Neuronal stem cell (in vitro differentiated cells): ENCODE data around the gene HMOX2.

Experiments
- DNase-seq: peaks from one replicate; pipeline ENCODE4 v3.0.0-alpha.2; 2013; ENCODE audit warnings: low spot score
- H2AFZ ChIP-seq: one replicate; pipeline ENCODE4 v1.6.1; 2013; ENCODE audit warnings: mild to moderate bottlenecking, low read length, inconsistent platforms
- H2AK5ac ChIP-seq: 2 replicates; pipeline ENCODE4 v1.6.1; 2013; ENCODE audit warnings: low read depth, mild to moderate bottlenecking, inconsistent platforms, low read length, moderate library complexity, mixed read lengths
- H2BK120ac ChIP-seq: 2 replicates; pipeline ENCODE4 v1.6.1; 2013; ENCODE audit warnings: low read depth, mild to moderate bottlenecking, inconsistent platforms, low read length, moderate library complexity, mixed read lengths
- H2BK12ac ChIP-seq: one replicate; pipeline ENCODE4 v1.6.1; 2013; ENCODE audit warnings: low read length, inconsistent platforms
- H2BK15ac ChIP-seq: 2 replicates; pipeline ENCODE4 v1.6.1; 2013; ENCODE audit warnings: mild to moderate bottlenecking, low read length, inconsistent platforms, mixed read lengths
- H2BK5ac ChIP-seq: one replicate; pipeline ENCODE4 v1.6.1; 2013; ENCODE audit warnings: inconsistent platforms, mild to moderate bottlenecking, low read length, moderate library complexity
- H3K14ac ChIP-seq: one replicate; pipeline ENCODE4 v1.6.1; 2013; ENCODE audit warnings: low read length, inconsistent platforms
- H3K18ac ChIP-seq: 2 replicates; pipeline ENCODE4 v1.6.1; 2013; ENCODE audit warnings: low read length, inconsistent platforms
- H3K23ac ChIP-seq: 2 replicates; pipeline ENCODE4 v1.6.1; 2013; ENCODE audit warnings: low read depth, mild to moderate bottlenecking, mixed read lengths, low read length, inconsistent platforms; ENCODE audit not compliant: poor library complexity
- H3K27ac ChIP-seq: replicated peaks from 3 replicates; pipeline ENCODE4 v1.5.1; 2013; ENCODE audit warnings: low read length, inconsistent platforms
- H3K27me3 ChIP-seq, 3 experiments: 2 replicates each; pipeline ENCODE4 v1.6.1; 2013; ENCODE audit warnings: low read length in 3 of 3, mild to moderate bottlenecking in 2 of 3, inconsistent platforms in 1 of 3, low read depth in 1 of 3, mixed read lengths in 1 of 3, moderate library complexity in 1 of 3; ENCODE audit not compliant: control insufficient read depth in 3 of 3, insufficient read depth in 3 of 3
- H3K36me3 ChIP-seq, 2 donors: replicated peaks in 1 of 2; 2 replicates each; pipeline ENCODE4 v1.6.1; 2013; ENCODE audit warnings: low read length in 2 of 2; ENCODE audit not compliant: control insufficient read depth in 2 of 2, insufficient read depth in 2 of 2
- H3K4ac ChIP-seq: 2 replicates; pipeline ENCODE4 v1.6.1; 2013; ENCODE audit warnings: inconsistent platforms, mild to moderate bottlenecking, low read length, moderate library complexity
- H3K4me1 ChIP-seq, 2 donors: 1 replicate in 1 of 2; 2 replicates in 1 of 2; pipeline ENCODE4 v1.6.1; 2013; ENCODE audit warnings: low read length in 2 of 2, low read depth in 1 of 2; ENCODE audit not compliant: control insufficient read depth in 2 of 2, insufficient read depth in 1 of 2
- H3K4me2 ChIP-seq: one replicate; pipeline ENCODE4 v1.6.1; 2013; ENCODE audit warnings: mild to moderate bottlenecking, low read length, inconsistent platforms; ENCODE audit not compliant: insufficient read depth, poor library complexity, severe bottlenecking
- H3K4me3 ChIP-seq, 2 donors: 2 replicates each; pipeline ENCODE4 v1.5.1; 2013; ENCODE audit warnings: low read length in 2 of 2, mild to moderate bottlenecking in 2 of 2, inconsistent platforms in 1 of 2, moderate library complexity in 1 of 2
- H3K79me1 ChIP-seq: one replicate; pipeline ENCODE4 v1.6.1; 2013; ENCODE audit warnings: low read depth, mild to moderate bottlenecking, inconsistent platforms, low read length, moderate library complexity
- H3K9ac ChIP-seq: one replicate; pipeline ENCODE4 v1.6.1; 2013; ENCODE audit warnings: mild to moderate bottlenecking, low read depth, low read length, inconsistent platforms; ENCODE audit not compliant: poor library complexity
- H3K9me3 ChIP-seq, 2 donors: replicated peaks in 1 of 2; 2 replicates each; pipeline versions ENCODE3 to v1.6.1; 2013; ENCODE audit warnings: low read length in 2 of 2, mild to moderate bottlenecking in 2 of 2, inconsistent platforms in 1 of 2, low read depth in 1 of 2, mixed read lengths in 1 of 2, moderate library complexity in 1 of 2; ENCODE audit not compliant: control insufficient read depth in 2 of 2, insufficient read depth in 1 of 2
- H4K8ac ChIP-seq: one replicate; pipeline ENCODE4 v1.6.1; 2013; ENCODE audit warnings: low read depth, mild to moderate bottlenecking, inconsistent platforms, low read length, moderate library complexity
- H4K91ac ChIP-seq: one replicate; pipeline ENCODE4 v1.6.1; 2013; ENCODE audit warnings: low read length, low read depth, mild to moderate bottlenecking, inconsistent platforms; ENCODE audit not compliant: poor library complexity
- WGBS, 2 donors: extraction: QIAGEN DNeasy Blood & Tissue Kit; methylation state at CpG; one replicate each; pipeline ENCODE4 v1.1.7; 2013; ENCODE audit warnings: missing lambda C conversion rate in 2 of 2, mixed read lengths in 1 of 2; ENCODE audit not compliant: insufficient read length in 2 of 2, insufficient replicate concordance in 1 of 2; ENCODE audit errors: extremely low coverage in 2 of 2; 5-methylcytosine and 5-hydroxymethylcytosine counted together

The HMOX2 gene

DNA sequence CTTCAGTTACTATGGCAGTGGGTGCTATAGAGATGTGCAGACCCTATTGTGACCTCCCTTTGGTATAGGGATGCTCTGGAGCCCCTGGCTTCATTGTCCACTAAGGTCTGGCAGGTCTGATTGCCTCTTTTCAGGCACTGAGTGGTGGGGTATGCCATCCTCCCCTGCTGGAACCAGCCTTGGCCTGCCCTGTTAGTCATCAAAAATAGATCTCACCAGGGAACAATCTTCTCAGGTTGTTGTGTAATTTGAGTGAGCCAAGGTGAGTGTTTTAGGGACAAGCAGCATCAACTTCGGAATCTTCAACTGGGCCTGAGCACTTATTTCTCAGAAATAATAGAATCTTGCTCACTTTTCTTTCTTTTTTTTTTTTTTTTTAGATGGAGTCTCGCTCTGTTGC is 19.6 kb downstream of the HMOX2 start:
- no peak overlapping the region for H3K4me2 ChIP-seq
- WGBS, 2 donors: no CpG with 5 or more reads among the region's 2 CpGs
- H3K14ac ChIP-seq: no peak overlapping the region
- no peak overlapping the region for H4K8ac ChIP-seq
- no peak overlapping the region for H3K4ac ChIP-seq
- H3K79me1 ChIP-seq: no peaks in the 10 kb centered on the region
- no peak overlapping the region for H4K91ac ChIP-seq
- no peaks in the 10 kb centered on the region for H3K9me3 ChIP-seq
- no peak overlapping the region for H2BK12ac ChIP-seq
- H3K9ac ChIP-seq: no peak overlapping the region
- H3K27ac ChIP-seq: no peak overlapping the region
- no peak overlapping the region for H2AK5ac ChIP-seq
- H2BK120ac ChIP-seq: no peak overlapping the region
- no peak overlapping the region for H3K23ac ChIP-seq
- H3K4me1 ChIP-seq: peaks cover 3 to 4% of the 10 kb centered on the region in 2 donors
- H3K4me3 ChIP-seq: no peak overlapping the region
- peaks cover 0 to 4% of the 10 kb centered on the region in 2 donors for H3K36me3 ChIP-seq
- H2BK15ac ChIP-seq: no peak overlapping the region
- H2AFZ ChIP-seq: no peak overlapping the region
- H3K27me3 ChIP-seq: no peaks in the 10 kb centered on the region
- DNase-seq: no peak
- no peak overlapping the region for H3K18ac ChIP-seq
- H2BK5ac ChIP-seq: no peak overlapping the region

DNA sequence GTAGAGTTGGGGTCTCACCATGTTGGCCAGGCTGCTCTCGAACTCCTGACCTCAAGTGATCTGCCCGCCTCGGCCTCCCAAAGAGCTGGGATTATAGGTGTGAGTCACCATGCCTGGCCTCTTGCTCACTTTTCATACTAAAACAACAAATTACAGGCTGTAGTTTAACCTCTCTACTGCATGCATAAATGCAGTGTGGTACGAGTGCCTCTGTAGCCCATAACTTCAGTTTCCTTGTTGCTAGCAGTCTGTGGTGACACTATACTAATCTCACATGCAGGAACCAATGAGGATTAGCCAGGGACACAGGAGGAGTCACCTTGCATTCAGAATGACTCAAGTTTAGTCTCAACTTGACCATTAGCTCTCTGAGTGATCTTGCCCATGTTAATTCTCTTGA is 20.1 kb downstream of the HMOX2 start:
- H3K23ac ChIP-seq: no peak overlapping the region
- no CpG with 5 or more reads among the region's 4 CpGs for WGBS, 2 donors
- H4K91ac ChIP-seq: no peak overlapping the region

DNA sequence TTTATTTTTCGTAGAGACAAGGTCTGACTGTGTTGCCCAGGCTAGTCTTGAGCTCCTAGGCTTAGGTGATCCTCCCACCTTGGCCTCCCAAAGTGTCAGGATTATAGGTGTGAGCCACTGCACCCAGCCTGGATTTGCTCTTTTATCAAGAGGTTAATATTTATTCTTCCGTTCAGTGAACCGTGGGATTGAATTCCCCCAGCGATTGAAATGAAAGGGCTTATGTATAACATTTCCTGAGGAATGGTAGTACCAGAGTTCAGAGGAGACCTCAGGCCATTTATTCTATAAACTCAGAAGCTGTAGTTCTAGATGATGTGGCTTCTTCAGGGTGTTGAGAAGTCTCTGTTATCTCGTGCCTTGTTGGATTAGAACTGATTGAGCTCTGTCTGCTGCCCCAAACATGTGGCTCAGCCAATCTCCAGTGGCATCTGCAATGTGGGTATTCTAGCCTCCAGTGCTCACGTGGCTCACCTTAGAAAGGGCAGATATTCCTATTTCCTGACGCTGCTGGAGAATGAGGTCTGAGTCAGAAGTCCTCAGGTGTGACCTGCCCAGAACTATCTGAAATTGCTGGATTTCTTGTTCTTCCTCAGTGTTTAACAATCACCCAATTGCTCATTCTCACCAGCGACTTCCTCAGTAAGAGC is 22.5 kb downstream of the HMOX2 start:
- no peaks in the 10 kb centered on the region for H3K9me3 ChIP-seq
- no peak overlapping the region for H3K4ac ChIP-seq
- H2AFZ ChIP-seq: no peak overlapping the region
- no peak overlapping the region for H3K14ac ChIP-seq
- no peak overlapping the region for H3K18ac ChIP-seq
- H2AK5ac ChIP-seq: no peak overlapping the region
- H2BK12ac ChIP-seq: no peak overlapping the region
- no peak overlapping the region for H2BK15ac ChIP-seq
- no peaks in the 10 kb centered on the region for H3K79me1 ChIP-seq
- no peak overlapping the region for H3K4me2 ChIP-seq
- no peak overlapping the region for H3K27ac ChIP-seq
- no peak overlapping the region for H4K8ac ChIP-seq
- no CpG with 5 or more reads among the region's 8 CpGs for WGBS, 2 donors
- no peak overlapping the region for H2BK5ac ChIP-seq
- H3K27me3 ChIP-seq: no peaks in the 10 kb centered on the region
- peaks cover 0 to 4% of the 10 kb centered on the region in 2 donors for H3K36me3 ChIP-seq
- no peak overlapping the region for H3K4me3 ChIP-seq
- no peak overlapping the region for H3K9ac ChIP-seq
- peaks cover 4 to 9% of the 10 kb centered on the region in 2 donors for H3K4me1 ChIP-seq
- no peak overlapping the region for H3K23ac ChIP-seq
- no peak overlapping the region for H4K91ac ChIP-seq
- H2BK120ac ChIP-seq: no peak overlapping the region
- DNase-seq: no peak

More for the DNA sequence above, 20.1 kb downstream of the HMOX2 start:
- Histone ChIP-seq H3K14ac (no peak overlapping the region), H2BK15ac (no peak overlapping the region), H3K4me2 (no peak overlapping the region), H3K9me3 (no peaks in the 10 kb centered on the region), H4K8ac (no peak overlapping the region), H2AK5ac (no peak overlapping the region), H2AFZ (no peak overlapping the region), H3K27ac (no peak overlapping the region), H3K36me3 (peaks cover 0 to 4% of the 10 kb centered on the region in 2 donors), H3K4ac (no peak overlapping the region), H3K18ac (no peak overlapping the region), H2BK120ac (no peak overlapping the region), H2BK12ac (no peak overlapping the region), H3K9ac (no peak overlapping the region), H3K4me3 (no peak overlapping the region), H3K27me3 (no peaks in the 10 kb centered on the region), H3K79me1 (no peaks in the 10 kb centered on the region), H3K4me1 (peaks cover 3 to 6% of the 10 kb centered on the region in 2 donors), H2BK5ac (no peak overlapping the region)
- DNase-seq: no peak

DNA sequence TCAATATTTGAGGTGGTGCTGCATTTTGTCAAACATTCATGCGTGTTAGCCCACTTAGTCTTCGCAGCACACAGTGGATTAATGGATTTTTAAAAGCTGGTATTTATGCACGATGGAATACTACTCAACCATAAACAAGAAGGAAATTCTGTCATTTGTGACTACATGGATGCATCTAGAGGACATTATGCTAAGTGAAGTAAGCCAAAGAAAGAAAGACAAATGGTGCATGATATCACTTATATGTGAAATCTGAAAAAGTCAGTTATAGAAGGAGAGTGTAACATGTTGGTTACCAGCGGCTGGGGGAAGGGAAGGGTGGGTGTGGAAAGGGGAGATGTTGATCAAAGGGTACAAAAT is 23.0 kb downstream of the HMOX2 start:
- no peak overlapping the region for H3K14ac ChIP-seq
- no peak overlapping the region for H2AK5ac ChIP-seq
- no peak overlapping the region for H3K27ac ChIP-seq
- H4K91ac ChIP-seq: no peak overlapping the region
- no peak overlapping the region for H2BK15ac ChIP-seq
- H3K18ac ChIP-seq: no peak overlapping the region
- H4K8ac ChIP-seq: no peak overlapping the region
- no peak overlapping the region for H3K4me3 ChIP-seq
- no peak overlapping the region for H2BK5ac ChIP-seq
- H3K9me3 ChIP-seq: no peaks in the 10 kb centered on the region
- H3K9ac ChIP-seq: no peak overlapping the region
- no CpG with 5 or more reads among the region's 4 CpGs for WGBS, 2 donors
- no peak overlapping the region for H3K23ac ChIP-seq
- no peak overlapping the region for H2BK120ac ChIP-seq
- H3K36me3 ChIP-seq: peaks cover 0 to 4% of the 10 kb centered on the region in 2 donors
- no peaks in the 10 kb centered on the region for H3K27me3 ChIP-seq
- no peak overlapping the region for H2AFZ ChIP-seq
- H3K4me1 ChIP-seq: peaks cover 4 to 9% of the 10 kb centered on the region in 2 donors
- DNase-seq: no peak
- H3K4me2 ChIP-seq: no peak overlapping the region
- H3K79me1 ChIP-seq: no peaks in the 10 kb centered on the region
- no peak overlapping the region for H3K4ac ChIP-seq
- no peak overlapping the region for H2BK12ac ChIP-seq
